ENCODE measurements around the gene LIPI.

GRCh38 chr21:14236180-14236579, 25.4 kb upstream of the LIPI start:
- TF ChIP-seq CTCF (IDR thresholded peaks at IDR 0.05) (no peak), POLR2A (IDR thresholded peaks at IDR 0.05) (no peak)
